NCI-H1105 treated with DMSO at 0.1 percent for 48 hours (cell line): Measurements from ENCODE around the gene CADM1.

Source experiments
- DNase-seq: peaks from one replicate; lab custom pipeline; 2025; lab: John Stamatoyannopoulos, UW

CADM1 gene

DNA sequence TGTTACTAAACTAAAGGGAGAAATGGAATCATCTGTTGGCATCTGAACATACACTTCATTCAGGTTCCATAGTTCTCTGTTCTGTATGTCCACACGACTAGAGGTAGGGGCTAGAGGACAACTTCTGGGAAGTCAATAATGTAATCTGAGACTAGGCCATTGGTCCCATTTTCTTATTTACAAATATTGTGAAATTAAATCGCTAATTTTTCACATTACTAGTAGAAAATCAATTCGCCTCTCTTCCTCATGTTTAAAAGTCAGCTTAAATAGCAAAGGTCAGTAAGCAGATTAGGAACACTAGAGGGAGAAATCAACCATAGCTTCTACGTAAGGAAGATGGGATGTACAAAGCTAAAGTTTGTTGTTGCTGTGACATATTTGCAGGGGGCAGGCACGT, 59.7 kb downstream of the CADM1 start:
- no peak for DNase-seq

DNA sequence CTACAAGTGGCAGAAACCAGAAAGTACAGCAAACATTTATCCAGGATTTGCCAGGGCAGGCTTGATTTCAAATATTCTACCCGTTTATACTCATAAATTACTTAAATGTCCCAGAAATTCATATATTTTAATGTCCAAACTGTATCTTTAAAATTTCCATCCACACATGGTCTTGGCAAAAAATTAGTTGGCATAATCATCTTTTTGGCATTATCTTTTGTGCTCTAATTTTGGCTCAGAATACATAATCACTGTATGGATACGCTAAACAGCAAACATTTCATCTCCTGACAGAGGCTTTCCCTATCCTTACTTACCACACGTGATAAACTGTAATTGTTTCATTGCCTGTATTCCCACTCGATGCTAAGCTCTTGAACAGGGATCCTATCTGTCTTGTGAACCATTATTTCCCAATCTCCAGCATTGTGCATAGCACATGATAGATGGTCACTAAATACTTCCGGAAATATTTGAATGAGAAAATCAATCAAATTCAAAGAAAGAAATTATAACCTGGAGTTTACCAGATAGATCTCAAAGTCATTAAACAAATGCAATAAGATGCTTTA, 64.2 kb downstream of the CADM1 start:
- DNase-seq: no peak

DNA sequence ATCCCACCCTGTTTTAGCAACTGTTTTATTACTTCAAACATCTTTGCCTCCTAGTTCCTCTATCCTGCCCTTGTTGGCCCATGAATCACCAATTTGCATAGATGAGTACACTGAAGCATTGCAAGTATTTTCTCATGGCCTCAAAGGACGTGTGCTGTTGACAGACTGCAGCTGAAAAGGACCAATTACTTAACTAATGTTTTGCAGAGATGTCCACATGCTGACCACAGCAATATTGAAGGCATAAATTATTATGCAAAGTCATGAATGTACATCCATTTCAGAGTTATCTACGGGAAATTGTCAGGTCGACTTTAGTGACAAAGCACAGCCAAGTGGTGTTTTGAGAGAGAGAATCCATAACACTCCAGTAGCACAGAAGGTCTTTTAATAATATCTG, 64.8 kb downstream of the CADM1 start:
- no peak for DNase-seq

DNA sequence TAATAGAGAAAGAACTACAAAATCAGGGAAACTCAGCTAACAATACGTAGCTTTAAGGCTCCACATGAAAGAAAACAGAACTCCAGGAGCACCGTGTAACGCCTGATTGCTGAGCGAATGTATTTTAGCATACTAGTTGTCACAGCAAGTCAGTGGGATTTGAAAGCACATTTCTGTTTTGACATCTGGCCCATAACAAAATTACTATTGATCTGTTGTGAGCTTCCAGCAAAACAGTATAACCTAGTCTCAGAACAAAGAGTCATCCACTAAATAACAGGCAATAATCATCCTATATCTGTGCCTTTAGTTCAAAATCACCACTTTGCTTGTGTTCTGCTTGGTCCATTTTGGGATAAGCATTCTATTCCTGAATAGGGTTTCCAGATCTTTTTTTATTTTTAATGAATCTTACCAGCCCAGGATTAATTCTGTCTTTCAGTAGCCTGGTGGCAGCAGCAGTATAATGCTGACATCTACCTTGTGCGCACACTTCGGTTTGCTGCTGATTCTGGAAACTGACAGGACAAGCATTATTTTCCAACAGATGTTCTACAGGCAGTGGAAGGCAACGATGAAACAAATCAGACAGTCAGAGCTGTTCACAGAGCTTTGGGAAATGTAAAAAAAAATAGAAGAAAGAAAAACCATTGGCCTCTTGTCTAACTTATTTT, 66.2 kb downstream of the CADM1 start:
- DNase-seq: no peak

DNA sequence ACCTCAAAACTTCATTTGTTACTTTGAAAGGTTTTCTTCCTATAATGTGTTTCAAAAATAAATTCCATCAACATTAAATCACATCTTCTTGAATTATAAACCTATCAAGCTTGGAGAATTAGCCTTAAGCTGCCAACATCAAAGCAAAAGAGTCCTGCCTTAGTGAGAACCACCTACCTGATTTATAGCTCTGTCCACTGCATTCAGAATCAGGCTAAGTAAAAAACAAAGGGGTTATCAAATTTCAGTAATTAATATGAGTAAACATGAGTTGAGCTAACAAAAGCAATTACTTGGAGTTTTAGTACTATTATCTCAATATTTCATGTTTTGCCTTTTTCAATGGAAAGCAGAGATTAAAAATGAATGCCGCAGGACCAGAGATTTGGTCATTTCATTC, 73.9 kb downstream of the CADM1 start:
- peak; percentile 47 for DNase-seq

DNA sequence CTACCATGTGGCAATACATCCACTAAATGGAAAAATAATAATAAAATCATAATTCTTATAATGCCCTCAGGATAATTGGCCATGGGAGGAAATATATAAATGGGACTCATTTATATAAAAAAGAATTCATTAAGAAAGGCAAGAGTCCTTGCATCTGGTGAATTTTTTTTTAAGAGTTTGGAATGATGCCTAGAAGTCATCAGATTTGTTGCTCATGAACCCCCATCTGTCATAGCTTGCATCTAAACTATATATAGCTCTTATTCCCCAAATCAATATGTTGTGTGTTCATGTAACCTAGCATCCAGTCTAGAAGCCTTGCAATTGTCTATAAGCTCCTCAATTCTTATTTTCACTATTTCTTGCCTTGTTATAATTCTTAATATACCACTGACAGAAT, 75.9 kb downstream of the CADM1 start:
- DNase-seq: no peak

DNA sequence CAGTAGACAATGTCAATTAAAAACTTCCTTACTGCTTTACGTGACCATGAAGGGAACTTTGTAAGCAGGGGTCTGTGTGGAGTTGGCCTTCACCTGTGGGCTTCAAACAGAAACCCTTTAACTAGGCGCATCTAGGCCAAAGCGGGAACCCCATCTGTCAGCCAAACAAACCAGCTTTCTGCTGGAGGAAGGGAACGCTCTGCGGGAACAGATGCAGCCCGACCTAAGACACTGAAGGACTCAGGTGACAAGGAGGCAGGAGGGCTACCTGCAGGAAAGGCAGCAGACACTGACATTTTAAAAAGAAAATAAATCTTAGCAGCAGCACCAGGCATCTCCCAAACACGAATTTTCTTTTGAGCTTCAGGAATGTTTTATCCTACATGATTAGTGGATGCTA, 78.4 kb downstream of the CADM1 start:
- no peak for DNase-seq

DNA sequence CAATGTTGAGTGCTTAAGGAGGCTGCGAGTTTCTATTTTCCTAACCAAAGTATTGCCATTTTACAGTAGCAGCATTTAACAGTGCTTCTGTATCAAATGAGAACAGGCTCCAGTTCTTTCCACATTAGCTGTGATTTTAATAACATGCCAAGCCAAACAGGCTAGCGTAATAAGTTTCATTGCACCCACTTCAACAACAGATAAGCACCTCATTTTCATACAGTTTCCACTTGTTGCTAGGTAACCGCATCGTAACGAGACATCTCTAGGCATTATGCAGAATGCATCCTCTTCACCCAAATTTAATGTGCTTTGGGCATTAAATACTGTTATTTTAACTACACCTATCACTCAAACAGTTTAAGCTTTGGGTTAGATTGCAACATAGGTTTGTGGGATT, 79.0 kb downstream of the CADM1 start:
- DNase-seq: peak; percentile 84

DNA sequence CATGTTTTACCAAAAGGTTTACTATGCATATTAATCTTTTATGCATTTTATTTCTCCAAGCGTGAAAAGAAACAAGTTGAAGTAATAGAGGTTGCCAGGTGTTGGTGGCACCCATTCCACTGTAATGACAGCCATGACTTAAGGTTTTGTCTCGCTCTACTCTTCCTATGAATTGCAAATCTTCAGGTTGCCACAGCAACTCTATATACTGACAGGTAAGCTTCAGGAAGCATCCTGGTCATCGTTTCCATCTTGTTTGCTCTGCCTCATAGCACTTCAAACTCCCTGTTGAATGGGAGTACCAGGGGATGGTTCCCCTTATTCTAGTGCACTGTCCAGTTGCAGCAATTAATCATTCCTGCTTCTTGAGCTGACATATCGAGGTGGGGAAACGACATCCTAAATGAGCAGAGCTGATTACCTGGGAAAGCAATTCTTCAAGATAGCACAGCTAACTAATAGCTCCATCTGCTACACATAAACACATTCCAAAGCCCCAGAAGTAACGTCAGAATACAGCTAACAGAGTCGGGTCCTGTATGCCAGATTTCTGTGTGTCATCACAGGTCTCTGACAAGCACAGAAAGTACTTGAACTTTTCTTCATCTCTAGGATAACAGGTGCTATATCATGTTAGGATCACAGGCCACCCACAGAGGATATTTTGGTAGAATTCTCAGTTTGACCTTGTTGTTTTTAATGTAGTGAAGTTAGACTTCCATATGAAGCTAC, 80.3 kb downstream of the CADM1 start:
- DNase-seq: no peak

DNA sequence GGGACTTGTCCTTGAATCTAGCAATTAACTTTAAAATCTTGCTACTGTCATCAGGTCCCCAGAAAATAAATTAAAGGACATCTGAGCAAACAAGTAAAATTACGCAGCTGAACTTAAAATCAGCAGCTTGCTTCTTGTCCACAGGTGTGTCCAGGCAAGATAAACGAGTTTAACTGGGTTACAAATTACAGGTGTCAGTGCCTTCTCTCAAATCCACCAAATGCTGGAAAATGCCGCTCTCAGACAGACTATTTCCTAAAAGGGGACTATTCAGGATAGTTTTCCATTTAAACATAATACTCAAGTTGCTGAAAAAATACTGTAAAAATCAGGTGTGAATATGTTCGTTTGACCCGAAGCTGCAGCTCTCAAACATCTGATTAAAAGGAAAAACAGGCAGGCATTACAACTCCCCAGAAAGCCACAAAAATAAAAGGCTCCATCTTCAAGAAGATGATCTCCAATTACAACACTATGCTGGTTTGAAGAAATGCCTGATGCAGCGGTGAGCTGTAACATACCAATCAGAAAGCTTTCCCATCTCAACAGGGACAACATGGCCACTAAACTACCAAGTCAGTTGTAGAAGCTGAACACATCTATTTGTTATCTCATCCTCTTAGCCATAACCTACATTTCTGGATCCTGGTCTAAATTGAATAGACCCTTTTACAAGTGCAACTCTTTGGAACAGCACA, 82.1 kb downstream of the CADM1 start:
- DNase-seq: peak; percentile 28

DNA sequence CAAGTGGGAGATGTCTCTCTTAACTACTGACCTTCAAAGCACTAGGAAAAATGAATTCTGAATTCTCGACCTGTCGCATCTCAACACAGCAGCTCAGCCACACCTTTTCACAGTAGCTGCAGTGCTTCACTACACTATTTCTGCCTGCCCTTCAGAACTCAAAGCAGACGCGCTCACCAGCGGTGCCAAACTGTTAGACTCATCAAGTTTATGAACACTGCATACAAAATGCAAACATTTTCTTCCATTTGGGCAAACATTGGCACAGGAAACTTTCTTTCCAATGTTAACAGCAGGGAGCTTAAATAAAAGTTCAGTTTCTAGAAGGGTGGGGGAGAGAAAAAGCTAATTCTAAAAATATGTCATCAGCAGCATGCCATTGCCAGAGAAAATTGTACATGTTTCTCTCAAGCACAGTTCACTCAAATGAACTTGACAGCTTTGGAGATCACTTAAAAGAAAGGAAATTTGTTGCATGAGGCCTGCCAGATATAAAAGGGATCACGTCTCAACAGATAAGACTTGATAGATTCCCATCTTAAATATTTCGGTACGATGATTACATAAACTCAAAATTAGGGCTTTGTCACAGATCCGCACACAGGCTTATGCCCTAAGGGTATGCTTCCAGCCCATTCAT, 82.7 kb downstream of the CADM1 start:
- no peak for DNase-seq

DNA sequence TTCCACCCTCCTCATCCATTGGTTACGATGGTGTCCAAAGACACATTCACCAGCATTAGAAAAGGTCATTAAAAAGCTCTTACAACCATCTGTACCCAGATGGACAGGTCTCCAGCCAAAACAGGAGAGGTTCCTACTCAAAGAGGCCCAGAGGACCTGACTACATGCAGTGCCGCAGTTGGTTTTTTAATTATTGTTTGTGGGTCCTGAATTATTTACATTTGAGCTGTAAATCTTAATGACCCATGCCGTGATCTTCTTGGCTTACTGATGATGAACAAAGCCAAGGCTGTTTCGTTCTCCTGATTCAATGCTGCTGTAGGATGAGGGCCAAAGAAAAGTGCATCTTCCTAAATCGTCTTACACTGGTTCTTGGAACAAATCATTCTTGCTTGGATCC, 83.7 kb downstream of the CADM1 start:
- DNase-seq: peak; percentile 65

DNA sequence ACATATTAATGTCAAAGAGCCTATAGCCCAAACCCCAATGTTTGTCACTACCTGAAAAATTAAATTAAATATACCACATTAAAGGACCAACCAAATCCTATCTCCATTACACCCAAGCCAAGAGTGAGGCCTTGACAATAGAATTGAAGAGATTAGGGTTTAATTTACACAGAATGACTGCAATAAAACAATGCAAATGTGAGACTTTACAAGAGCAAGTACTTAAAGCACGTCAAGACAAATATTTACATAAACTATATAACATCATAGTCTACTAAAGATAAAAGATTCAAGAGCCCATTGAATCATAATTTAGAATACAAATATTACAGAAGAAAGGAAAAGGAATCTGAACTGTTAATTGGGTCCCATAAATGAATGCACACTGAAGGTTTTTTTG, 85.6 kb downstream of the CADM1 start:
- DNase-seq: no peak

DNA sequence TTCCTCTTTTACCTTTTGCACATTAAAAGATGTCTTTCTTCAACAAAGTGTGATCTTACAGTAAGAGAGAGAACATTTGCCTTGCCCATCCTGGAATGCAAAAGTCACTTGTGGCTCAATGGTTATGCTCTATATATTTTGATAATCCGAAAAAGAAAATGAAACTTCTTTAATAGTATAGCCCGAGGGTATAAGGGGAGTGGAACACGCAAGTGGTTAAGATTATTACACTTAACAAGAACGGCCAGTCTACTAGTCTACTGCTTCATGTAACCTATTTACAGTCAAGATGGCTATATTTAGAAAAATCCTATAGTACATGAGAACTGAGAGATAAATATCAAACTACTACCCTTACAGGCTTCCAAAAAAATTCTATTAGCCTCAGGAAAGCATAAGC, 86.1 kb downstream of the CADM1 start:
- DNase-seq: no peak

DNA sequence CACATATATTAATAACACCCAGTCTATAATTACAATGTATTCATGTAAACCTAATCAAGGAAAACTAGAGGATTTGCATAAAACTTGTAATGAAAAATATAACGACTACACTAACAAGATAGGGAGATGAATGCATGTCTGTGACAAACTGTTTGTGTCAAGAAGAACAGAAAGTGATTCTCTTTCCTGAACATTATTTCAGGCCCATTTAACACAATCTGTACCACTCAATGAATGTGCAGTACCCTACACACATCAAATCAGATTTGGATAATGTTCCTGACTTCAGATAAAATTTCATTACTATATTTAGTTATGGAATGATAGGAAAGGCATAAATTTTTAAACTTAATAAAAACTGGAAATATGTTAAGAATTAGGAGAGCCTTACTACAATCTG, 93.1 kb downstream of the CADM1 start:
- no peak for DNase-seq

DNA sequence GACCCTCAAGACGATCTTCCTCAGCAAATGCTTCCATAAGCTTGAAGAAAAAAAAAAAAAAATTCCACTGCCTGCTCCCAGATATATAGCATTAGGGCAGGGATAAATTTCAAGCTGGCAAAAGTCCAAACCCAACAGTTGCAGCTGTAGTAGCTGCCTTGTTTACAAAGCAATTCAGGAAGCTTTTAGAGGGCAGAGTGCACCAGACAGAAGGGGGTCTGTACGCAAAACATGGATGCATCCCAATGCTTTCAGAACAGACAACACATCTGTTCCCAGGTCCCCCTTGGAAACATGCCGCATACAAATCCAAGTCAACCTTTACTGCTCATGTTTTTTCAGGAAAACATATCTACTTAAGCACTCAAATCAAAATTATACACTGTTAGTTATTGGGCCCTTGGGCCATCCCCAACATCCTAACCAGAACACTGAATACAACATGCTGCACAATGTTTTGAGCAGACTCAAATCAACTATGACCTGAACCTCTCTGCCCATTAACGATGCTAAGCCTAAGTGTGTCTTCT, 94.5 kb downstream of the CADM1 start:
- peak; percentile 98 for DNase-seq

DNA sequence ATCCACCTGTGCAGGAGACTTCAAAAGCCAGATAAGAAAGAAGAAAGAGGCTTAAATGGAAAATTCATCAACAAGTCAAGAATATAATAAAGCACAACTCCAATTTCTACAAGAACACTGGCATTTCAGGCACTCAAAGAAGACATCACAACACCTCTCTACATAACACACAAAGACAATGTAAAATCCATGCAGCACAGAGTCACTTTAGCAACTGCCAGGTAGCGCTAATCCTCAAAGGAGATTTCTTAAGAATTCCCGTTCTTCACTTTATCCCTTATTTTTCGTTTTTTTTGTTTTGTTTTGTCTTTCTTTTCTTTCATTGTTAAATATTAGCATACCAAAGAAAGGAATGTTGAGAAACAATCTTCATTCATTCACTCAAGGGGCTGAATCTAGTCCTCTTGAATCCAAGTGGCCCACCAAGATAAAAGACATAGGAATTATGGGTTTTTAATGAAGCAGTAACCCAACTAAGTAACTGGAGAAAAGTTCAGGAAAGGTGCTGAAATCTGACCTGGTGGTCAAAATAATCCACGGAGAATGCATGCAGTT, 95.0 kb downstream of the CADM1 start:
- no peak for DNase-seq

DNA sequence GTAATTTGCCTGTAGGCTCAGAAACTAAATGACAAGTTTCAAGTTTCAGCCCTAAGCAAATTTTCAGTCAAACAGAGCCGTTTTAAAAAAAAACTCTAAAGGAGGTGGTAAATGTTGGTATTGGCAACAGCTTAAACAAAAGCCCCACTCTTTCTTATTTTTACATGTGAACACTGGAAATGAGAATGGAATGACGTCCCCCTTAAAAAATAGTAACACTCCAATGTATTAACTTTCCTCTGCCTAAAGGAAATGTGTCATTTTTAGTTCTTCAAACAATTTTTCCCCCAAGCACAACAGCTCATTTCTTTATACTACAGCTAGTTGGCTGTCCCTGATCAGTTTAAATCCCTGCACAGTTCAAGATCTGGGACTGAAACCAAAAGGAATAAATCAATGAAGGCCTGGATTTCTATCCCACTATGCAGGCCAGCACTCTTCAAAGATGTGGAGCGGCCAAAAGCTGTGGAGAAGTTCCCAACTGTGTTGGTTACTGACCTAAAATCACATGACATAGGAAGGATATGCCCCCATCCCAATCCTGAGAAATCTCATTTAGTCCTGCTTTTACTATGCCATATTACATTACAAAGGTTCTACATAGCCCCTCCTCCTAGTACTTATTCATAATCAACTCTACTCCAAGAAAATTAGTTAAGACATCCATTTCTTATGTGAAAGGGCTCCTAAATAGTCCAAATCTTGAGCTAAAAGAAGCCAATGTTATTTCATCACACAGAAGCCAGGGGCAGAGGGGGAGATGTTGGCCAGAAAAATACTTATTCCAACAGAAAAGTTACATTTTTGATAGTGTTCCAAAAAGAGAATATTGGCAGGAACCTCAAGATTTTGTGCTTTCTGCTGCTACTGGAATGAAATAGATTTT, 95.9 kb downstream of the CADM1 start:
- no peak for DNase-seq

DNA sequence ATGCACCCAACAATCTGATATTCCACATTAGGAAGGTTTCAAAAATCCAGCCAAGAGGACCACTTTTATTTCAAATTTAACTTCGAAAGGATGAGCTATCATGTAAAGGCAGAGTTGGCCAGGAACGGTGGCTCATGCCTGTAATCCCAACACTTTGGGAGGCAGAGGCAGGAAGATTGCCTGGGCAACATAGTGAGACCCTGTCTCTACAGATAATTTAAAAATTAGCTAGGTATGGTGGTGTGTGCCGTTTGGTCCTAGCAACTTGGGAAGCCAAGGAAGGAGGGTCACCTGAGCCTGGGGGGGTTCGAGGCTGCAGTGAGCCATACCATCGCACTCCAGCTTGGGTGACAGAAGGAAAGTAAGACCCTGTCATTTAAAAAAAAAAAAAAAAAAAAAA, 96.7 kb downstream of the CADM1 start:
- no peak for DNase-seq

DNA sequence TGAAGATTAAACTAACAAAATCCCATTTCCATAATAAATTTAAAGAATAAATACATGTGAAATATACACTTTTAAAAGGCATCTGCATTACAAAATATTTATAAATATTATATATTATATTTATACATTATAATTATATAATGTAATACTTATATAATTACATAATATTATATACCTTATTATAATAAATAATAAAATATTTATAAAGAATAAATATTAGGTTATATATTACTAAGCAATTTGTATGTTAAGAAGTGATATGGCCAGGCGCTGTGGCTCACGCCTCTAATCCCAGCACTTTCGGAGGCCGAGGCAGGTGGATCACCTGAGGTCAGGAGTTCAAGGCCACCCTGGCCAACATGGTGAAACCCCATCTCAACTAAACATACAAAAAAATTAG, 97.8 kb downstream of the CADM1 start:
- no peak for DNase-seq
